Pancreas (tissue), 10 donors: ENCODE results near the gene SIRPG. TPM values are rescaled to one million over a fixed set of nuclear protein-coding genes. Genes with fewer than 3 reads are reported as not detected.

ENCODE experiments used
- ATAC-seq, 4 donors: fragments of 200-7000 bp; cut with Tn5 transposase; one replicate each; pipeline versions ENCODE4 v1.8.0 to v1.9.1; 2020; ENCODE audit warnings: mild to moderate bottlenecking in 4 of 4, moderate library complexity in 4 of 4
- DNase-seq, 6 donors: peaks; one replicate each; pipeline ENCODE4 v3.0.0-alpha.2; 2020
- FAIRE-seq: peaks from 2 replicates; lab custom pipeline; 2012; peaks lifted over from hg19 to GRCh38; lab: Jason Lieb, UNC
- H3K27ac ChIP-seq, 4 donors: fragments of 200-600 bp; sonication (generic); 1 replicate in 3 of 4; 2 replicates in 1 of 4; pipeline versions ENCODE4 v1.5.0 to v1.8.0; 2020
- H3K27me3 ChIP-seq, 4 donors: fragments of 200-600 bp; one replicate each; pipeline ENCODE4 v1.8.0; 2021
- H3K36me3 ChIP-seq, 3 donors: fragments of 200-600 bp; sonication (generic) in 1 of 3; one replicate each; pipeline versions ENCODE4 v1.5.0 to v1.8.0; 2020 to 2021
- H3K4me1 ChIP-seq, 3 donors: fragments of 200-600 bp; one replicate each; pipeline ENCODE4 v1.8.0; 2021
- H3K4me3 ChIP-seq, 4 donors: fragments of 200-600 bp; sonication (generic) in 2 of 4; one replicate each; pipeline versions ENCODE4 v1.5.0 to v1.8.0; 2020 to 2021
- H3K9me3 ChIP-seq, 4 donors: fragments of 200-600 bp; one replicate each; pipeline ENCODE4 v1.8.0; 2021
- WGBS, 2 donors: extraction: QIAGEN DNeasy Blood & Tissue Kit; methylation state at CpG; one replicate each; pipeline ENCODE4 v1.1.7; 2013; 5-methylcytosine and 5-hydroxymethylcytosine counted together
- intact Hi-C, 3 donors: fragments of 100-400 bp; cut with DNase I; formaldehyde crosslinking; loops; one replicate each; pipeline versions ENCODE4 v1.11.1 to v1.14.2; 2022
- polyA plus RNA-seq, 2 donors: library from polyadenylated mRNA; stranded (reverse); fragments of 200-250 nt; gene quantifications; one replicate each; pipeline ENCODE4 v1.2.3, GENCODE V29; 2013
- total RNA-seq, 6 donors: library from RNA; stranded (reverse); fragmentation: NEBNext Ultra II Directional in 4 of 6; extraction: Animal tissue kit (Norgen Biotek cat#: 25700) in 4 of 6; gene quantifications; one replicate each; pipeline versions ENCODE4 v1.2.1 to v1.2.4, GENCODE V29; 2021 to 2023
- TF ChIP-seq, protein P1 (sequence below), 4 donors: fragments of 200-600 bp; sonication (generic) in 3 of 4; IDR thresholded peaks; one replicate each; pipeline versions ENCODE4 v1.5.0 to v1.8.0; 2021; ENCODE audit warnings: antibody characterized with exemption in 4 of 4
- donor health status: healthy with polysubstance abuse.
- donor health status: DM: no; HTN: no; CAD: no; lungs with moderate emphysema.
- donor health status: DM: no; HTN: no; CAD: no.
- donor health status: control.
- donor health status: control.
- donor health status: Bipolar disorder and iron deficiency.
- donor health status: DM: yes; HTN: yes; CAD: no.
- donor health status: DM: no; HTN: no; CAD: no.
- donor health status: DM: no; HTN: no; CAD: no.
- donor health status: DM: yes; HTN: yes; CAD: no.

Gene SIRPG
- total and polyA plus RNA-seq, 8 donors = 0.12 to 0.28 (median 0.21) TPM; not detected in 3

DNA sequence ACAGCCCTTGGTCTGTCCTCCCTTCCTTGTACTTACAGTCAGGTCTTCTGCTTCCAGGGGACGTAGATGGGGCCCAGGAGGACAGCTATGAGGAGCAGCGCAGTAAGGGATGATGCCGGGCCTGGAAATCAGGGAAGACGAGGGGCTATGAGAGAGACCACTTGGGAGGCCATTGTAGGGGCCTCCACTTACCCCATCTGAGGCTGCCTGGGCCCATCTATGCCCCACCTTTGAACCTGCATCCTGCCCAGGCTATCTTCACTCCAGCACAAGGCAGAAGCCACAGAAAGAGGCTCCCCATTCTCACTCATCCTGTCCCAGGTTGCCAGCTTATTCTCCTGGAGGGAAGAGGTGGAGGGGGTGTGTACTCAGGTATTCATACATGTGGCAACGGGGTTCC lies 27.4 kb downstream of the SIRPG start:
- TF ChIP-seq, protein P1, sequence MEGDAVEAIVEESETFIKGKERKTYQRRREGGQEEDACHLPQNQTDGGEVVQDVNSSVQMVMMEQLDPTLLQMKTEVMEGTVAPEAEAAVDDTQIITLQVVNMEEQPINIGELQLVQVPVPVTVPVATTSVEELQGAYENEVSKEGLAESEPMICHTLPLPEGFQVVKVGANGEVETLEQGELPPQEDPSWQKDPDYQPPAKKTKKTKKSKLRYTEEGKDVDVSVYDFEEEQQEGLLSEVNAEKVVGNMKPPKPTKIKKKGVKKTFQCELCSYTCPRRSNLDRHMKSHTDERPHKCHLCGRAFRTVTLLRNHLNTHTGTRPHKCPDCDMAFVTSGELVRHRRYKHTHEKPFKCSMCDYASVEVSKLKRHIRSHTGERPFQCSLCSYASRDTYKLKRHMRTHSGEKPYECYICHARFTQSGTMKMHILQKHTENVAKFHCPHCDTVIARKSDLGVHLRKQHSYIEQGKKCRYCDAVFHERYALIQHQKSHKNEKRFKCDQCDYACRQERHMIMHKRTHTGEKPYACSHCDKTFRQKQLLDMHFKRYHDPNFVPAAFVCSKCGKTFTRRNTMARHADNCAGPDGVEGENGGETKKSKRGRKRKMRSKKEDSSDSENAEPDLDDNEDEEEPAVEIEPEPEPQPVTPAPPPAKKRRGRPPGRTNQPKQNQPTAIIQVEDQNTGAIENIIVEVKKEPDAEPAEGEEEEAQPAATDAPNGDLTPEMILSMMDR (IDR thresholded peaks at IDR 0.05) = no peak
- Histone ChIP-seq H3K27ac (no peak overlapping the region), H3K4me3 (no peak overlapping the region), H3K36me3 (no peaks in the 10 kb centered on the region), H3K9me3 (no peaks in the 10 kb centered on the region), H3K27me3 (peaks cover 0 to 4% (median 0%) of the 10 kb centered on the region in 4 donors), H3K4me1 (no peaks in the 10 kb centered on the region)
- intact Hi-C loops = no loop called here
- 68 to 79% methylated on average over 5 of the region's 5 CpGs for WGBS, 2 donors
- no peak for FAIRE-seq
- ATAC-seq = no peak
- DNase-seq = no peak

DNA sequence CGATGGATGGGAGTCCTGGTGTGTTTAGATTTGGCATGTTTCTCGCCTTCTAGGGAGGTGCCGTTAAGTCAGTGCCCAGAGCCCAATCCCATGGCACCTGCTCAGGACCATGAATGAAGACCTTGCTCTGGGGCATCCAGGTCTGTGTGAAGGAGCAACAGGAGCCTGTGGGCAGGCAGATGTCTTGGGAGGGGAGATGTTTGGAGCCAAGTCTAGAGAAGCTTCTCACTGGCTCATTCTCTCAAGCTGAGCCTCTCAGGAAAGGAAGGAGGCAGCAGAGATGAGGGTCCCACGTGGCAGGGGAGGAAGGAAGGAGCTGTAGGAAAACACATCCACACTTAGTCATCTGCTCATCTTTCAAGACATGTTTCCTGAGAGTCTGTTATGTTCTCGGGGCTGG lies 28.3 kb downstream of the SIRPG start:
- H3K27ac ChIP-seq = no peak overlapping the region
- DNase-seq (no peak), ATAC-seq (no peak), FAIRE-seq (no peak)
- intact Hi-C loops = no loop called here
- H3K4me1 ChIP-seq = no peaks in the 10 kb centered on the region
- H3K9me3 ChIP-seq = no peaks in the 10 kb centered on the region
- peaks cover 0 to 4% (median 0%) of the 10 kb centered on the region in 4 donors for H3K27me3 ChIP-seq
- 55 to 75% methylated on average over 5 of the region's 5 CpGs for WGBS, 2 donors
- H3K36me3 ChIP-seq = no peaks in the 10 kb centered on the region
- TF ChIP-seq, protein P1 (IDR thresholded peaks at IDR 0.05) = no peak
- no peak overlapping the region for H3K4me3 ChIP-seq

DNA sequence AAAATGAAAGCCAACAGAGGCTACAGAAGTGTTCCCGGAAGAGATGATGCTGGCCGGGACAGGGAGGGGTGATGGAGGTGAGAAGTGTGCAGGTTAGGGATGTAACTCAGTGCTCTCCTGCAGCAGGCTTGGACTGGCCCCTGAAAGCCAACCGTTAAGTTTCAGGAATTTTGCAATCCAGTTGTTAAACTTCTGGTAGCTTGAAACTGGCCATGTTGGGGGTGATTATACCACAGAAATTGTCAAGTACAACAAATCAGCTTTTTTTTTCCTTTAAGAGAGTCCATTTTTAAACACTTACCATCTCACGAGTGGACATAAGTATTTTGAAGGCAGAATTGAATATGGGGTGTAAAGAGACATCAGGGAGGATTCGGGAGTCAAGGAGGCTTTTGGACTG lies 29.0 kb downstream of the SIRPG start:
- Histone ChIP-seq H3K27me3 (peaks cover 0 to 4% (median 0%) of the 10 kb centered on the region in 4 donors), H3K4me1 (no peaks in the 10 kb centered on the region), H3K36me3 (no peaks in the 10 kb centered on the region), H3K9me3 (no peaks in the 10 kb centered on the region), H3K27ac (no peak overlapping the region), H3K4me3 (no peak overlapping the region)
- DNase-seq (no peak), FAIRE-seq (no peak), ATAC-seq (no peak)
- TF ChIP-seq, protein P1 (IDR thresholded peaks at IDR 0.05) = no peak
- intact Hi-C loops = no loop called here
- 45 to 61% methylated on average over 5 of the region's 5 CpGs for WGBS, 2 donors

DNA sequence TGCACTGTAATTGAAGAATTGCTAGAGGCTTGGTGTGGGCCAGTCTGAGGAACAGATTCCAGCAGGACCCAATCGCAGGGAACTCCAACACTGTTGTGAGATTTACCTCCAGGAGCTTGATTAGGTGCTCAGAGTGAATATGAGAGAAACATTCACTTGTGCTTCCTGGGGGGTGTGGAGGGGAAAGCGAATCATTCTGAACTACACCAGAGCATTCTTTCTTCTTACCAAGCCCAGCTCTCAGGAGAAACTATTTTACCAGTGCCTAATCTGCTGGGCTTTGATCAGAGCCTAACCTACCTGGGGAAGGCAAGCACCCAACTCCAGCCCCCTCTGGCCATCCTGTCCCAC lies 30.4 kb downstream of the SIRPG start:
- intact Hi-C loops = no loop called here
- H3K36me3 ChIP-seq = no peaks in the 10 kb centered on the region
- H3K9me3 ChIP-seq = no peaks in the 10 kb centered on the region
- H3K27me3 ChIP-seq = peaks cover 0 to 4% (median 0%) of the 10 kb centered on the region in 4 donors
- no peaks in the 10 kb centered on the region for H3K4me1 ChIP-seq
- DNase-seq = no peak
- no peak for ATAC-seq
- FAIRE-seq = no peak
- no peak overlapping the region for H3K27ac ChIP-seq
- TF ChIP-seq, protein P1 (IDR thresholded peaks at IDR 0.05) = no peak
- 47 to 65% methylated on average over 2 of the region's 2 CpGs for WGBS, 2 donors
- H3K4me3 ChIP-seq = no peak overlapping the region

DNA sequence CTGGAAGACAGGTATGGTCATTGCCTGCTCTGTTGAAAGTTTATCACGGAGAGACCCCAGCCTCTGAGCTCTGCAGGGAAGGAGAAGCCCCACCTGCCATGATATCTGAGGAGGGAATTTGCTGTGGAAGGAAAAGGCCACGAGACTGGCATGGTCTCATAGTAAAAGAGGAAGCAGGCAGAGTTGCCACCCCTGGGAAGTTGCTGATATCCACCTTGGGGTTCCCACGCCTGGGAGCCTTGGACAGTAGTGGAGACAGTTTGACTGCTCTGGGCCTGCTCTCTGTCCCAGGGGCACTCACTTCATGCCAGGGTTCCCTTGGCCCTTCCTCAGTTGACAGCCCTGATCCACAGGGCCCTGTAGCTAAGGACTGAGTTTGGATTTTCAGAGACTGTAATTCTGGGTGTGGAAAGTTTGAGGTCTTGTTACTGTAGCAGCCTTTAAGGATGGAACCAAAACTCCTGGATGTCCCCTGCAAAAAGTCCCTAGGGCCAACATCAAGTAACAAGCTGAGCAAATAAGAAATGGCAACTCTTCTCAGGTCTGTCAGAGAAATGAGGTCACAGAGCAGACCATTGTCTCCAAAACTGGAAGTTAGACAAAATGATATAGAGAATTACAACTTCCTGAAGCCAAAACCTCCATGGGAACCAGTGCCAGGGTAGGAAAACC lies 30.9 kb downstream of the SIRPG start:
- 41 to 48% methylated on average over 3 of the region's 3 CpGs for WGBS, 2 donors
- H3K4me3 ChIP-seq = no peak overlapping the region
- peaks cover 0 to 7% (median 0%) of the 10 kb centered on the region in 4 donors for H3K27me3 ChIP-seq
- H3K36me3 ChIP-seq = no peaks in the 10 kb centered on the region
- DNase-seq = no peak
- no peak for FAIRE-seq
- TF ChIP-seq, protein P1 (IDR thresholded peaks at IDR 0.05) = no peak
- H3K27ac ChIP-seq = no peak overlapping the region
- no peaks in the 10 kb centered on the region for H3K4me1 ChIP-seq
- no peaks in the 10 kb centered on the region for H3K9me3 ChIP-seq
- ATAC-seq = no peak
- intact Hi-C loops = no loop called here
